LNCAP (cell line): ENCODE data around the gene SPCS1.

Experiments
- TF ChIP-seq, protein P1 (sequence below): fragments of 450-650 bp; IDR thresholded peaks from 2 replicates; pipeline ENCODE4 v1.5.1; 2017; ENCODE audit warnings: mild to moderate bottlenecking

The SPCS1 gene

DNA sequence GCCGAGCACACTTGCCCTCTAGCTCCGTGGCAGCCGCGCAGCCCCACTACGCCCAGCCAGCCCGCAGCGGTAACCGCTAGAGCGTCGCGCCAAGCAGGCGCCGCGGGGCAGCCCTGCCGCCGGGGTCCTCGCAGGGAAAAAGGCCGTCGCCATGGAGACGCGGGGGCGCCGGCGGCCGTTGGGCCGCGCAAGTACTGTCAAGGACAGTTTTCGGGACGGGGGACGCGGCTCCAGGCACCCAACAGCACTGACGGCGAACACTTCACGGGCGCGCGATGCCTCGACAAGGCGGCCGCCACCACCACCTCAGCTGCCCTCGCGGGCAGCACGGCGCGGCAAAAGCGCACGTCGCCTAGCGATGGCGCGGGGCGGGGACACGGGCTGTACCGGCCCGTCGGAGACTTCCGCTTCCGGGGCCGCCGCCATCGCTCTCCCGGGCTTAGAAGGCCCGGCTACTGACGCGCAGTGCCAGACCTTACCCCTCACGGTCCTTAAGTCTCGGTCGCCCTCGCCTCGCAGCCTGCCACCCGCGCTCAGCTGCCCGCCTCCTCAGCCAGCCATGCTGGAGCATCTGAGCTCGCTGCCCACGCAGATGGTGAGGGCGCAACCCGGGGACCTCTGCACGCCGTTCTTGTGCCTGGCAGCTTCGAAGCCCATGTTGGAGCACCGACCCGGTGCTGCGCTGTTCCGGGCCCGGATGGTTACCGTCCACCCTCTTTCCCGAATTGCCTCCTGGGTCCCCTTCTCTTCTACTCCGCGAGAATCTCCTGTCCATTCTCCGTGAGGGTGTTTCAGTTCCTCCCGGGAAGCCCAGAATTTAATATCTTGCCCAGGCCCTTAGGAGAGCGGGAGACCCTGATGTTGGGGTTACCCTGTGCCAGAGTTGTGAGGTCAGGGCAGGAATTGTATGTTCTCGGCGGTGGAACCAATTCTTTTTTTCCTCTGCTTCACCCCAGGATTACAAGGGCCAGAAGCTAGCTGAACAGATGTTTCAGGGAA, at the start of gene SPCS1, which contains the start of gene GLT8D1:
Gene SPCS1 (plus strand): TSS at position 419 of the 999 bp plus-strand sequence. CDS start 141 bp downstream, at position 560.
Gene GLT8D1 (minus strand): TSS at position 104 of the 999 bp plus-strand sequence. CDS start 5,331 bp downstream, outside the sequence.
- TF ChIP-seq, protein P1, sequence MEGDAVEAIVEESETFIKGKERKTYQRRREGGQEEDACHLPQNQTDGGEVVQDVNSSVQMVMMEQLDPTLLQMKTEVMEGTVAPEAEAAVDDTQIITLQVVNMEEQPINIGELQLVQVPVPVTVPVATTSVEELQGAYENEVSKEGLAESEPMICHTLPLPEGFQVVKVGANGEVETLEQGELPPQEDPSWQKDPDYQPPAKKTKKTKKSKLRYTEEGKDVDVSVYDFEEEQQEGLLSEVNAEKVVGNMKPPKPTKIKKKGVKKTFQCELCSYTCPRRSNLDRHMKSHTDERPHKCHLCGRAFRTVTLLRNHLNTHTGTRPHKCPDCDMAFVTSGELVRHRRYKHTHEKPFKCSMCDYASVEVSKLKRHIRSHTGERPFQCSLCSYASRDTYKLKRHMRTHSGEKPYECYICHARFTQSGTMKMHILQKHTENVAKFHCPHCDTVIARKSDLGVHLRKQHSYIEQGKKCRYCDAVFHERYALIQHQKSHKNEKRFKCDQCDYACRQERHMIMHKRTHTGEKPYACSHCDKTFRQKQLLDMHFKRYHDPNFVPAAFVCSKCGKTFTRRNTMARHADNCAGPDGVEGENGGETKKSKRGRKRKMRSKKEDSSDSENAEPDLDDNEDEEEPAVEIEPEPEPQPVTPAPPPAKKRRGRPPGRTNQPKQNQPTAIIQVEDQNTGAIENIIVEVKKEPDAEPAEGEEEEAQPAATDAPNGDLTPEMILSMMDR: no peak

- TF ChIP-seq, protein P1: no peak
Measured at GRCh38 chr3:52660046-52660445, 45.9 kb upstream of the SPCS1 start.

DNA sequence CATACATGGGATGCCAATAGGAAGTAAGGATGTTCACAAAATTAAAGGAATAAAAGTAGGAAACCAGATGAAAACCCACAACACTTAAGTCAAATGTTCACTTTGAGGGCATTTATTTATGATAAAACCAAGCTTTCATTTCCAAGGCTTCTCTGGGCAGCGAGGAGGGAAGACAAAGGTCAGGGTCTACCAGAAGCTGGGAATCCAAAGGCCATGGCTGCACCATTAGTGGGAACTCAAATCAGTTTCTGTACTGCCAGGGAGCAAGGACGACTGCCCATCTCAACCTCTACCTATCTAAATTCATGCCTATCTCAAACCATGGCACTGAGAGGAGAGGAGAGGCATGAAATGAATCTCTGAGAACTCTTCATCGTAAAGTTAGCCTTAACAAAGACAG, 42.8 kb upstream of the SPCS1 start:
- TF ChIP-seq, protein P1: no peak

- TF ChIP-seq, protein P1: no peak
Measured at GRCh38 chr3:52670621-52671521, 35.0 kb upstream of the SPCS1 start.

DNA sequence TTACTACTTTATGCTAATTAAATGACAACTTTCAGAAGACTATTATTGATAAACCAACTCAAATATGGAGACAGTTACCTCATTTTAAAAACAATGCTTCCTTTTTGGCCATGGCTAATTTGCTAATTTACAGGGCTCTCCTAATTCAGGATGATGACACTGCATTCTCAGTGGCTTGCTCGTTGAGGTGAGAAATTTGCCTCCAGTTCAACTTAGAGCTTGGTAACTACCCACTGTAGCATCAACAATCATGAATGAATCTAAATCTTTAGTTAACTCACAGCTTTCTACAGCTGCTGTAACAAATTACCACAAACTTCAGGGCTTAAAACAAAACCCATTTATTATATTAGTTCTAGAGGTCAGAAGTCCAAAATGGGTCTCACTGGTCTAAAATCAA, 34.2 kb upstream of the SPCS1 start:
- TF ChIP-seq, protein P1: no peak

DNA sequence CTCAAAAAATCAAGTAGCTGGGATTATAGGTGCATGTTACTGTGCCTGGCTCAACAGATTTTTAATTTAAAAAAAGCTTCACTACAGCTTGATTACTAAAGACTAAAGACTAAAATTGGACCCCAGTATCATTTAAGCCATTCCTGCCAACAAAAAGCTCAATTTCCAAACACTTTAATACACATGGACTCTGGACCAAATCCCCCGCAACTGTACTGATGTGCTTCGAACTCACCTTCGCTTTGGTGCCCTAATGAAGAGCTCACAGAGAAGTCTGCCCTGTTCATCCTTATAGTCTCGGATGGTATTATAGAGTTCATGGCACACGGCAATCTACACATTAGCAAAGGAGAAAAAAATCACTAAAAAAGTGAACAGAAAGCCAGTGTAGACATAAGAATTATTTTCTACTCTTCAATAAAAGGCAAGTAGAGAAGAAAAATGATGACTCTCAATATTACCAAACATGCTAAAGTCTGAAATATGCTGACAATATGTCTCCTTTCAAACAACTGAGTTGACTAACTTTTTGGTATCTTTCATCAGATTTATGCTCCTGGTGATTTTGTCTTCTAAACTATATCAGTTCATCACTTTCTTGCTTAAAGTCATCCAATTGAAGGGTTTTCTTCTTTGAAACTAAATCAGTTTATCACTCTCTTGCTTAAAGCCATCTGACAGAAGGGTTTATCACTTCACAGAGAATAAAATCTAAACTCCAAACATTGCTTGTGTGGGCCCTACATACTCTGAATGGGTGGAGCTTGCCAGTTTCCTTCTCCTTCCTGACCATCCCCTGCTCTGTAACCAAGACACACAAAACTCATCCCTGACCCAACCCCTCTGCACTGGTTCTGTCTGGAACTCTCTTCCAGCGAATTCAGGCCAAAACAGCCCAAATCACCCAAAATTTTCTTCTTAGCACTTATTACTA, 27.4 kb upstream of the SPCS1 start:
- TF ChIP-seq, protein P1: no peak
